ENCODE measurements around the gene TRPM4. TPM values are rescaled to one million over a fixed set of nuclear protein-coding genes. Genes with fewer than 3 reads are reported as not detected.

The TRPM4 gene
- total and polyA plus RNA-seq, 10 of the 15 experiments (the other 5 are each of a cell fraction or from before 2014, with no cell fraction given) = 0.10 to 0.64 (median 0.15) TPM; not detected in 7

GRCh38 chr19:49173198-49173597 is 15.6 kb downstream of the TRPM4 start (continued):
- no peak for TF ChIP-seq ZBTB40 (IDR thresholded peaks at IDR 0.05; ENCODE audit: borderline replicate concordance)
- TF ChIP-seq, protein P1, sequence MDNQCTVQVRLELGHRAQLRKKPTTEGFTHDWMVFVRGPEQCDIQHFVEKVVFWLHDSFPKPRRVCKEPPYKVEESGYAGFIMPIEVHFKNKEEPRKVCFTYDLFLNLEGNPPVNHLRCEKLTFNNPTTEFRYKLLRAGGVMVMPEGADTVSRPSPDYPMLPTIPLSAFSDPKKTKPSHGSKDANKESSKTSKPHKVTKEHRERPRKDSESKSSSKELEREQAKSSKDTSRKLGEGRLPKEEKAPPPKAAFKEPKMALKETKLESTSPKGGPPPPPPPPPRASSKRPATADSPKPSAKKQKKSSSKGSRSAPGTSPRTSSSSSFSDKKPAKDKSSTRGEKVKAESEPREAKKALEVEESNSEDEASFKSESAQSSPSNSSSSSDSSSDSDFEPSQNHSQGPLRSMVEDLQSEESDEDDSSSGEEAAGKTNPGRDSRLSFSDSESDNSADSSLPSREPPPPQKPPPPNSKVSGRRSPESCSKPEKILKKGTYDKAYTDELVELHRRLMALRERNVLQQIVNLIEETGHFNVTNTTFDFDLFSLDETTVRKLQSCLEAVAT (IDR thresholded peaks at IDR 0.05) = no peak
- no peak for TF ChIP-seq NR2F1 (conservative IDR thresholded peaks at IDR 0.05)
- no peak for TF ChIP-seq STAT1 (conservative IDR thresholded peaks at IDR 0.05)
- TF ChIP-seq ZNF592 (IDR thresholded peaks at IDR 0.05) = no peak
- TF ChIP-seq RAD21 (IDR thresholded peaks at IDR 0.05; ENCODE audit: insufficient read depth, low read depth, low read length) = no peak
- TF ChIP-seq, protein P2, sequence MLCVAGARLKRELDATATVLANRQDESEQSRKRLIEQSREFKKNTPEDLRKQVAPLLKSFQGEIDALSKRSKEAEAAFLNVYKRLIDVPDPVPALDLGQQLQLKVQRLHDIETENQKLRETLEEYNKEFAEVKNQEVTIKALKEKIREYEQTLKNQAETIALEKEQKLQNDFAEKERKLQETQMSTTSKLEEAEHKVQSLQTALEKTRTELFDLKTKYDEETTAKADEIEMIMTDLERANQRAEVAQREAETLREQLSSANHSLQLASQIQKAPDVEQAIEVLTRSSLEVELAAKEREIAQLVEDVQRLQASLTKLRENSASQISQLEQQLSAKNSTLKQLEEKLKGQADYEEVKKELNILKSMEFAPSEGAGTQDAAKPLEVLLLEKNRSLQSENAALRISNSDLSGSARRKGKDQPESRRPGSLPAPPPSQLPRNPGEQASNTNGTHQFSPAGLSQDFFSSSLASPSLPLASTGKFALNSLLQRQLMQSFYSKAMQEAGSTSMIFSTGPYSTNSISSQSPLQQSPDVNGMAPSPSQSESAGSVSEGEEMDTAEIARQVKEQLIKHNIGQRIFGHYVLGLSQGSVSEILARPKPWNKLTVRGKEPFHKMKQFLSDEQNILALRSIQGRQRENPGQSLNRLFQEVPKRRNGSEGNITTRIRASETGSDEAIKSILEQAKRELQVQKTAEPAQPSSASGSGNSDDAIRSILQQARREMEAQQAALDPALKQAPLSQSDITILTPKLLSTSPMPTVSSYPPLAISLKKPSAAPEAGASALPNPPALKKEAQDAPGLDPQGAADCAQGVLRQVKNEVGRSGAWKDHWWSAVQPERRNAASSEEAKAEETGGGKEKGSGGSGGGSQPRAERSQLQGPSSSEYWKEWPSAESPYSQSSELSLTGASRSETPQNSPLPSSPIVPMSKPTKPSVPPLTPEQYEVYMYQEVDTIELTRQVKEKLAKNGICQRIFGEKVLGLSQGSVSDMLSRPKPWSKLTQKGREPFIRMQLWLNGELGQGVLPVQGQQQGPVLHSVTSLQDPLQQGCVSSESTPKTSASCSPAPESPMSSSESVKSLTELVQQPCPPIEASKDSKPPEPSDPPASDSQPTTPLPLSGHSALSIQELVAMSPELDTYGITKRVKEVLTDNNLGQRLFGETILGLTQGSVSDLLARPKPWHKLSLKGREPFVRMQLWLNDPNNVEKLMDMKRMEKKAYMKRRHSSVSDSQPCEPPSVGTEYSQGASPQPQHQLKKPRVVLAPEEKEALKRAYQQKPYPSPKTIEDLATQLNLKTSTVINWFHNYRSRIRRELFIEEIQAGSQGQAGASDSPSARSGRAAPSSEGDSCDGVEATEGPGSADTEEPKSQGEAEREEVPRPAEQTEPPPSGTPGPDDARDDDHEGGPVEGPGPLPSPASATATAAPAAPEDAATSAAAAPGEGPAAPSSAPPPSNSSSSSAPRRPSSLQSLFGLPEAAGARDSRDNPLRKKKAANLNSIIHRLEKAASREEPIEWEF (IDR thresholded peaks at IDR 0.05; ENCODE audit: insufficient replicate concordance, low read depth, low read length) = no peak
- TF ChIP-seq SMAD1 (IDR thresholded peaks at IDR 0.05; ENCODE audit: low read depth, partially characterized antibody) = no peak
- TF ChIP-seq MTA3 (IDR thresholded peaks at IDR 0.05; ENCODE audit: borderline replicate concordance, low read length) = no peak
